Left colon (tissue), 2 donors: ENCODE measurements around the gene PRR22. TPM values are rescaled to one million over a fixed set of nuclear protein-coding genes. Genes with fewer than 3 reads are reported as not detected.
"Not testable (repeated sequence)": the region's sequence is repeated elsewhere in the genome, so short reads cannot be mapped to it uniquely, and the experiment has no call there.

Source experiments
- ATAC-seq: fragments of 200-7000 bp; cut with Tn5 transposase; one replicate; pipeline ENCODE4 v1.9.1; 2020; ENCODE audit warnings: mild to moderate bottlenecking, moderate library complexity
- DNase-seq, 2 donors: peaks; one replicate each; pipeline ENCODE4 v3.0.0-alpha.2; 2020
- intact Hi-C, 2 donors: fragments of 100-400 bp; cut with DNase I in 1 of 2; cut with micrococcal nuclease in 1 of 2; formaldehyde crosslinking; loops; one replicate each; pipeline versions ENCODE4 v1.11.2 to v1.14.0; 2022; cut with DNase I, micrococcal nuclease
- total RNA-seq, 2 donors: library from RNA; stranded (reverse); fragmentation: NEBNext Ultra II Directional; extraction: Animal tissue kit (Norgen Biotek cat#: 25700); gene quantifications; one replicate each; pipeline ENCODE4 v1.2.1, GENCODE V29; 2021
- donor health status: DM: no; HTN: no; CAD: no.
- donor health status: DM: yes; HTN: yes; CAD: no.

PRR22 gene
- total RNA-seq, 2 donors from 2014 or later, result 2.6 to 4.5 TPM

- DNase-seq (no peak), ATAC-seq (no peak)
- intact Hi-C loops, result no loop called here
These were observed 8.8 kb downstream of the PRR22 start for GRCh38 chr19:5775668-5776309.

DNA sequence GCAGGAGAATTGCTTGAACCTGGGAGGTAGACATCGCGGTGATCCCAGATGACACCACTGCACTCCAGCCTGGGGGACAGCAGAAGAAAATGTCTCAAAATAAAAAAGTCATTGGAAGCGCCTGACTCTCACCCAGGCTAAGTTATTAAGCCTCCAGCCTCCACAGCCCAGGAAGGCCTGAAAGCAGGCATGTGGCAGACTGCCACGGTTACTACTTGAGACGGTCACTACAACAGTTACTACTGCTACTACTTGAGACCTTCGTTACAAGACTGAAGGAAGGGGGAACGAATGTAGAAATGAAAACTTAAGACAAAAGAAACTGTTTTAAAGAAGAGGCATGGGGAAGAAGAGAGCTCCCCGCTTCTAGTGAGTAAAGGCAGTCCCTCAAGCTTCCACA, 9.6 kb downstream of the PRR22 start:
- intact Hi-C loops, result no loop called here
- DNase-seq, result no peak
- no peak for ATAC-seq

GRCh38 chr19:5773276-5773675, 11.3 kb downstream of the PRR22 start:
- ATAC-seq (no peak), DNase-seq (no peak)
- intact Hi-C loops, result no loop called here

DNA sequence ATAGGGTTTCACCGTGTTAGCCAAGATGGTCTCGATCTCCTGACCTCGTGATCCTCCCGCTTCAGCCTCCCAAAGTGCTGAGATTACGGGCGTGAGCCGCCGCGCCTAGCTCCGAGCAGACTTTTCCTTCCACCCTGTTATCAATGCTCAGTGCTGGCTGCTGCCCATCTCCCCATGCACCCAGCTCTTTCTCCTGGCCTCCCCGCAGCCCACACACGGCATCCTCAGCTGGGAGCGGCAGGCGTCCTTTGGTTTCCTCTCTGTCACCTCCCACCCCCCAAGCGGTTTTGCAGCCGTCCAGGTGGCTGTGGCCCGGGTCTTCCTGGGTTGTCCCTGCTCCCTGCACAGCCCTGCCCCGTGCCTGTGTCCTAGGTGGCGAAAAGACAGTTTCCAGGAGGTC, 12.1 kb downstream of the PRR22 start:
- ATAC-seq, result no peak
- intact Hi-C loops, result no loop called here
- DNase-seq, result no peak

DNA sequence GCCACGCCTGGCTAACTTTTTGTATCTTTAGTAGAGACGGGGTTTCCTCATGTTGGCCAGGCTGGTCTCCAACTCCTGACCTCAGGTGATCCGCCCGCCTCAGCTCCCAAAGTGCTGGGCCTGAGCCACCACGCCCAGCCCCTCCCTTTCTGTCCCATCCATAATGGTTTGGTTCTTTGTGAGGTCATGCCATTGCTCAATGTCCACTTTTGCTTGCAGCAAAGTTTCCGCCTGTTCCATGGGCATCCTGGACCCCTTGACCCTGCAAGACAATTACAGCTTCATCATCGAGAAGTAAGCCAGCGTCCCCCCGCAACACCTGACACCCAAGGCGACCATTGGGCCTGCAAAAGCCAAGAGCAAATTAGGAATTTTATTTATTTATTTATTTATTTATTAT, 16.6 kb downstream of the PRR22 start:
- intact Hi-C loops, result no loop called here
- ATAC-seq (no peak), DNase-seq (no peak)

GRCh38 chr19:5765220-5765619, 19.3 kb downstream of the PRR22 start:
- ATAC-seq (no peak), DNase-seq (no peak)
- intact Hi-C loops, result no loop called here

- DNase-seq, result no peak
- intact Hi-C loops, result no loop called here
- no peak for ATAC-seq
These were observed 21.8 kb downstream of the PRR22 start for GRCh38 chr19:5762608-5763217.

GRCh38 chr19:5753743-5754142, 30.8 kb downstream of the PRR22 start:
- intact Hi-C loops, result no loop called here
- DNase-seq, result no peak
- ATAC-seq, result no peak

GRCh38 chr19:5751709-5752108, 32.8 kb downstream of the PRR22 start:
- ATAC-seq (no peak), DNase-seq (no peak)
- intact Hi-C loops, result no loop called here

DNA sequence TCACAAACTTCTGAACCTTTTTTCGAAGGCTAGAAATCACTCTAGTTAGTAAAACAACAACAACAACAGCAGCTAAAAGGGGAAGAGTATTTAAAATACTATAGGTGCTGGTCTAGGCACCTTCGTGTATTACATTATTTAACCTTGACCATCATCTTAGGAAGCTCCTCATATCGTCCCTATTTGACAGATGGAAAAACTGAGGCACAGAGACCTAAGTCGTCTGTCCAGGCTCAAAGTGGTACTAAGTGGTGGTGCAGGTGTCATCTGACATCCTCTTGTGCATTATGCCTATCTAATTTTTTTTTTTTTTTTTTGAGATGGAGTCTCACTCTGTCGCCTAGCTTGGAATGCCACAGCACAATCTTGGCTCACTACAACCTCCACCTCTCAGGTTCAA, 35.0 kb downstream of the PRR22 start:
- ATAC-seq (no peak), DNase-seq (no peak)
- intact Hi-C loops, result no loop called here

- intact Hi-C loops, ATAC-seq: not testable (repeated sequence)
- peak in 1 of 2 donors; percentile 19 for DNase-seq
These were observed 35.6 kb downstream of the PRR22 start for GRCh38 chr19:5748920-5749319.

DNA sequence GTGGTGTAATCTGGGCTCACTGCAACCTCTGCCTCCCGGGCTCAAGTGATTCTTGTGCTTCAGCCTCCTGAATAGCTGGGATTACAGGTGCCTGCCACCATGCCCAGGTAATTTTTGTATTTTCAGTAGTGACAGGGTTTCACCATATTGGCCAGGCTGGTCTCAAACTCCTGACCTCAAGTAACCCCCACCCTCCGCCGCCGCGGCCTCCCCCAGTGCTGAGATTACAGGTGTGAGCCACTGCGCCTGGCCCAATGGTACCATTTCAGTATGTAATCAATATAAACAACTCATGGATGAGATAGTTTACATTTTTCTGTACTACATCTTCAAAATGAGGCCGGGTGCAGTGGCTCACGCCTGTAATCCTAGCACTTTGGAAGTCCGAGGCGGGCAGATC, 39.5 kb downstream of the PRR22 start:
- DNase-seq, ATAC-seq, intact Hi-C loops: not testable (repeated sequence)

DNA sequence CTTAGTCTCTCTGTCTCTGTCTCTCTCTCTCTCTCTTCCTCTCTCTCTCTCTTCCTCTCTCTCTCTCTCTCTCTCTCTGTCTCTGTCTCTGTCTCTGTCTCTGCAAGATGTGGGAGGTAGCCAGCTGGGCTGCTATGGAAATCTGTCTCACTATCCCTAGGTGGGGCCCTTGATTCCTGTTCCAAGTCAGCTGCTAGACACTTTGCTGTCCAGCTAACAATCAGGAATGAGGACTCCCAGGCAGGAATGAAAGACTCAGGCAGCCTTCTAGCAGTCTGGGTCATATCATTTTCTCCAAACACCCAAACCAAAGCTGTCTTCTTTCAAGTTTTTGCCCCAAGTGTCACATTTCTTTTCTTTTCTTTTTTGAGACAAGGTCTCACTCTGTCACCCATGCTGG, 40.9 kb downstream of the PRR22 start:
- ATAC-seq, result no peak
- no peak for DNase-seq
- intact Hi-C loops, result no loop called here

DNA sequence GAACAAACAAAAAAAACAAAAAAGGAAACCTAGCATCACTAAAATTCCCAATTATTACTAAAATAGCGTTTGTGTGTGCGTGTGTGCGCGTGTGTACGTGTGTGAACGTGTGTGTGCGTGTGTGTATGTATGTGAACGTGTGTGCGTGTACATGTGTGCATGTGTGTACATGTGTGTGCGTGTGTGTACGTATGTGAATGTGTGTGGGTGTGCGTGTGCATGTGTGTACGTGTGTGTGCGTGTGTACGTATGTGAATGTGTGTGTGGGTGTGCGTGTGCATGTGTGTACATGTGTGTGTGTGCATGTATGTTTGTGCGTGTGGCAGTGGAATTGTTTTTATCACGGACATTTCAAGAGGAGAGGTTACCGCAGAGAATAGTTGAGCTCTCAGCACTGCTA, 42.5 kb downstream of the PRR22 start:
- ATAC-seq, result no peak
- intact Hi-C loops, result no loop called here
- no peak for DNase-seq

- no peak for ATAC-seq
- DNase-seq, result no peak
- intact Hi-C loops, result no loop called here
These were observed 46.1 kb downstream of the PRR22 start for GRCh38 chr19:5738423-5738822.

- DNase-seq, ATAC-seq, intact Hi-C loops: not testable (repeated sequence)
These were observed 51.4 kb downstream of the PRR22 start for GRCh38 chr19:5733172-5733571.

Other genes starting within 250 kb of the PRR22 start
- gene TINCR, start 216.8 kb downstream of the PRR22 start, total RNA-seq, result 1 to 10 TPM; 7.2 to 7.5 TPM
- gene SAFB2, start 162.0 kb downstream of the PRR22 start, total RNA-seq, result 10 to 100 TPM; 67.3 to 92.3 TPM
- 10 to 100 TPM; 56.1 to 82.5 TPM for gene SAFB, start 161.7 kb downstream of the PRR22 start, total RNA-seq
- gene MICOS13, start 104.2 kb downstream of the PRR22 start, total RNA-seq, result 10 to 100 TPM; 66.3 to 83.4 TPM
- gene HSD11B1L, start 103.7 kb downstream of the PRR22 start, total RNA-seq, result 1 to 10 TPM; 3.5 to 3.8 TPM
- gene RPL36, start 94.5 kb downstream of the PRR22 start, total RNA-seq, result 100 to 1,000 TPM; 759 to 781 TPM
- gene LONP1, start 64.6 kb downstream of the PRR22 start, total RNA-seq, result 10 to 100 TPM; 48.9 to 49.1 TPM
- gene CATSPERD, start 64.1 kb downstream of the PRR22 start, total RNA-seq, result not detected
- gene DUS3L, start 6.4 kb upstream of the PRR22 start, total RNA-seq, result 10 to 100 TPM; 24.8 to 39.4 TPM
- gene NRTN, start 20.3 kb upstream of the PRR22 start, total RNA-seq, result 1 to 10 TPM; 1.2 to 1.7 TPM
- gene FUT6, start 55.0 kb upstream of the PRR22 start, total RNA-seq, result 10 to 100 TPM; 61.6 to 74.8 TPM
- gene FUT3, start 66.7 kb upstream of the PRR22 start, total RNA-seq, result 100 to 1,000 TPM; 224 to 253 TPM
- gene FUT5, start 85.8 kb upstream of the PRR22 start, total RNA-seq, result not detected
- gene NDUFA11, start 119.0 kb upstream of the PRR22 start, total RNA-seq, result 100 to 1,000 TPM; 175 to 187 TPM
- 1 to 10 TPM; 6.0 to 6.3 TPM for gene VMAC, start 120.1 kb upstream of the PRR22 start, total RNA-seq
- gene CAPS, start 129.5 kb upstream of the PRR22 start, total RNA-seq, result 10 to 100 TPM; 14.3 to 18.6 TPM
- gene RANBP3, start 193.4 kb upstream of the PRR22 start, total RNA-seq, result 10 to 100 TPM; 44.2 to 50.3 TPM